ENCODE measurements around the gene PET117. TPM values are rescaled to one million over a fixed set of nuclear protein-coding genes. Genes with fewer than 3 reads are reported as not detected.

The PET117 gene
- total RNA-seq, 2 experiments from 2014 or later, result 13.6 to 14.6 TPM

- intact Hi-C loops (cut with DNase I, micrococcal nuclease), result no loop called here
Measured at GRCh38 chr20:18156045-18156444, 18.4 kb downstream of the PET117 start.

GRCh38 chr20:18164356-18164755 lies 26.7 kb downstream of the PET117 start:
- H3K4me3 ChIP-seq (ENCODE audit: low read length), result no peak overlapping the region
- peaks cover 91% of the 10 kb centered on the region for H3K36me3 Mint-ChIP-seq (ENCODE audit: low read depth)
- H3K4me1 Mint-ChIP-seq (ENCODE audit: low read depth), result peaks cover 54% of the 10 kb centered on the region
- ATAC-seq (ENCODE audit: poor library complexity) (no peak), DNase-seq (no peak)
- no peak overlapping the region for H3K27ac ChIP-seq (ENCODE audit: low read depth in 1 of 2, low read length in 2 of 2)
- POLR2A ChIA-PET, result interaction anchor here (0.6 kb wide), 1 partner anchor 143 kb away, joined by 3 read pairs; no protein-coding TSS in a partner anchor
- H3K4me3 Mint-ChIP-seq, result no peak overlapping the region
- H3K27me3 Mint-ChIP-seq, result no peaks in the 10 kb centered on the region
- peaks cover 9% of the 10 kb centered on the region for H3K4me1 ChIP-seq (ENCODE audit: insufficient read depth, low read length)
- H3K9me3 Mint-ChIP-seq, result no peaks in the 10 kb centered on the region
- no peaks in the 10 kb centered on the region for H3K9me3 ChIP-seq (ENCODE audit: control insufficient read depth in 1 of 2, insufficient read depth in 1 of 2, low read length in 2 of 2)
- intact Hi-C loops (cut with DNase I, micrococcal nuclease), result no loop called here
- TF ChIP-seq CTCF (IDR thresholded peaks at IDR 0.05), result no peak
- CTCF ChIA-PET, result interaction anchor here (0.6 kb wide), 1 partner anchor 1646 kb away, joined by 3 read pairs; no protein-coding TSS in a partner anchor
- H3K27me3 ChIP-seq (ENCODE audit: control insufficient read depth in 1 of 2, insufficient read depth in 2 of 2, low read length in 2 of 2), result no peaks in the 10 kb centered on the region
- H3K36me3 ChIP-seq (ENCODE audit: insufficient read depth, low read length), result peaks cover 32% of the 10 kb centered on the region
- no peak overlapping the region for H3K27ac Mint-ChIP-seq

More at GRCh38 chr20:18156045-18156444, 18.4 kb downstream of the PET117 start:
- Mint-ChIP-seq H3K27me3 (no peaks in the 10 kb centered on the region), H3K4me1 (ENCODE audit: low read depth) (peaks cover 18% of the 10 kb centered on the region), H3K27ac (no peak overlapping the region), H3K36me3 (ENCODE audit: low read depth) (peaks cover 87% of the 10 kb centered on the region), H3K9me3 (no peaks in the 10 kb centered on the region), H3K4me3 (no peak overlapping the region)
- no peak for TF ChIP-seq CTCF (IDR thresholded peaks at IDR 0.05)
- Histone ChIP-seq H3K27me3 (ENCODE audit: control insufficient read depth in 1 of 2, insufficient read depth in 2 of 2, low read length in 2 of 2) (no peaks in the 10 kb centered on the region), H3K27ac (ENCODE audit: low read depth in 1 of 2, low read length in 2 of 2) (no peak overlapping the region), H3K4me3 (ENCODE audit: low read length) (no peak overlapping the region), H3K36me3 (ENCODE audit: insufficient read depth, low read length) (peaks cover 59% of the 10 kb centered on the region), H3K4me1 (ENCODE audit: insufficient read depth, low read length) (no peaks in the 10 kb centered on the region), H3K9me3 (ENCODE audit: control insufficient read depth in 1 of 2, insufficient read depth in 1 of 2, low read length in 2 of 2) (no peaks in the 10 kb centered on the region)
- ChIA-PET CTCF (no interaction called here), POLR2A (no interaction called here)
- DNase-seq (no peak), ATAC-seq (ENCODE audit: poor library complexity) (no peak)

- Histone ChIP-seq H3K9me3 (ENCODE audit: control insufficient read depth in 1 of 2, insufficient read depth in 1 of 2, low read length in 2 of 2) (no peaks in the 10 kb centered on the region), H3K27me3 (ENCODE audit: control insufficient read depth in 1 of 2, insufficient read depth in 2 of 2, low read length in 2 of 2) (no peaks in the 10 kb centered on the region), H3K36me3 (ENCODE audit: insufficient read depth, low read length) (peaks cover 29% of the 10 kb centered on the region), H3K4me1 (ENCODE audit: insufficient read depth, low read length) (peaks cover 9% of the 10 kb centered on the region), H3K27ac (ENCODE audit: low read depth in 1 of 2, low read length in 2 of 2) (no peak overlapping the region), H3K4me3 (ENCODE audit: low read length) (no peak overlapping the region)
- ChIA-PET CTCF (no interaction called here), POLR2A (interaction anchor here (1.3 kb wide), 2 partner anchors 28 to 122 kb away, joined by 3 to 4 read pairs; partner anchors contain the start of genes KAT14 and PET117)
- H3K27me3 Mint-ChIP-seq, result no peaks in the 10 kb centered on the region
- no peak for TF ChIP-seq CTCF (IDR thresholded peaks at IDR 0.05)
- H3K36me3 Mint-ChIP-seq (ENCODE audit: low read depth), result peaks cover 92% of the 10 kb centered on the region
- peak overlapping the region; percentile 18 for H3K4me3 Mint-ChIP-seq
- peak in 1 of 14 experiments; percentile 11 for DNase-seq
- peaks cover 54% of the 10 kb centered on the region for H3K4me1 Mint-ChIP-seq (ENCODE audit: low read depth)
- no peak for ATAC-seq (ENCODE audit: poor library complexity)
- H3K27ac Mint-ChIP-seq, result peak overlapping the region; percentile 79
- no peaks in the 10 kb centered on the region for H3K9me3 Mint-ChIP-seq
- intact Hi-C loops (cut with DNase I, micrococcal nuclease), result no loop called here
Measured at GRCh38 chr20:18165553-18165952, 27.9 kb downstream of the PET117 start.

All from CD4-positive, alpha-beta T cell (primary cell).